Liver (tissue), 9 donors: ENCODE measurements around the gene ABT1. TPM values are rescaled to one million over a fixed set of nuclear protein-coding genes. Genes with fewer than 3 reads are reported as not detected.

Experiments used
- DNase-seq: peaks from one replicate; pipeline ENCODE4 v3.0.0-alpha.2; 2017; ENCODE audit warnings: low spot score
- H3K27ac ChIP-seq, 2 donors: one replicate each; pipeline ENCODE4 v1.7.0; 2013; ENCODE audit warnings: inconsistent platforms in 2 of 2, low read length in 2 of 2, control low read depth in 1 of 2, low read depth in 1 of 2, mild to moderate bottlenecking in 1 of 2
- H3K27me3 ChIP-seq, 4 donors: one replicate each; pipeline versions ENCODE4 v1.6.1 to v1.7.0; 2013; ENCODE audit warnings: low read length in 3 of 4, inconsistent platforms in 1 of 4, mild to moderate bottlenecking in 1 of 4, moderate library complexity in 1 of 4; ENCODE audit not compliant: control insufficient read depth in 4 of 4, insufficient read depth in 4 of 4
- H3K36me3 ChIP-seq, 4 donors: one replicate each; pipeline versions ENCODE4 v1.6.1 to v1.7.0; 2013; ENCODE audit warnings: low read length in 3 of 4, mild to moderate bottlenecking in 3 of 4, low read depth in 1 of 4, moderate library complexity in 1 of 4; ENCODE audit not compliant: control insufficient read depth in 4 of 4, insufficient read depth in 3 of 4
- H3K4me1 ChIP-seq, 4 donors: one replicate each; pipeline versions ENCODE4 v1.6.1 to v1.7.0; 2013; ENCODE audit warnings: low read length in 3 of 4, mild to moderate bottlenecking in 3 of 4, moderate library complexity in 1 of 4; ENCODE audit not compliant: control insufficient read depth in 4 of 4, insufficient read depth in 4 of 4
- H3K4me3 ChIP-seq, 3 donors: one replicate each; pipeline versions ENCODE4 v1.6.1 to v1.7.0; 2013; ENCODE audit warnings: low read length in 3 of 3, control low read depth in 1 of 3, low read depth in 1 of 3, mild to moderate bottlenecking in 1 of 3
- H3K9ac ChIP-seq, 2 donors: one replicate each; pipeline ENCODE4 v1.7.0; 2013; ENCODE audit warnings: low read length in 2 of 2, mild to moderate bottlenecking in 2 of 2, moderate library complexity in 2 of 2, control low read depth in 1 of 2, low read depth in 1 of 2
- H3K9me3 ChIP-seq, 4 donors: one replicate each; pipeline versions ENCODE4 v1.6.1 to v1.7.0; 2013; ENCODE audit warnings: low read length in 3 of 4; ENCODE audit not compliant: control insufficient read depth in 4 of 4
- EGR1 ChIP-seq, 2 donors: IDR thresholded peaks; 2 replicates each; pipeline ENCODE4 v1.6.1; 2016 to 2018; ENCODE audit warnings: antibody characterized with exemption in 2 of 2, low read depth in 2 of 2
- FOXA1 ChIP-seq: IDR thresholded peaks from 2 replicates; pipeline ENCODE4 v1.6.1; 2016; ENCODE audit warnings: antibody characterized with exemption
- FOXA2 ChIP-seq: IDR thresholded peaks from 2 replicates; pipeline ENCODE4 v1.6.1; 2016; ENCODE audit warnings: antibody characterized with exemption
- GABPA ChIP-seq, 2 donors: IDR thresholded peaks in 1 of 2; conservative IDR thresholded peaks in 1 of 2; 2 replicates each; pipeline ENCODE4 v1.6.1; 2016; ENCODE audit warnings: antibody characterized with exemption in 2 of 2, mild to moderate bottlenecking in 1 of 2, moderate library complexity in 1 of 2
- HNF4A ChIP-seq, 2 donors: conservative IDR thresholded peaks; 2 replicates each; pipeline ENCODE4 v1.6.1; 2016; ENCODE audit warnings: antibody characterized with exemption in 2 of 2, mild to moderate bottlenecking in 2 of 2
- HNF4G ChIP-seq: IDR thresholded peaks from 2 replicates; pipeline ENCODE4 v1.6.1; 2016; ENCODE audit warnings: antibody characterized with exemption
- JUND ChIP-seq, 2 donors: IDR thresholded peaks; 2 replicates each; pipeline ENCODE4 v1.6.1; 2016; ENCODE audit warnings: antibody characterized with exemption in 2 of 2
- NR2F2 ChIP-seq: IDR thresholded peaks from 2 replicates; pipeline ENCODE4 v1.6.1; 2016; ENCODE audit warnings: antibody characterized with exemption
- RAD21 ChIP-seq, 2 donors: IDR thresholded peaks; 2 replicates each; pipeline ENCODE4 v1.6.1; 2016; ENCODE audit warnings: antibody characterized with exemption in 2 of 2, mild to moderate bottlenecking in 2 of 2
- RXRA ChIP-seq, 2 donors: IDR thresholded peaks; 2 replicates each; pipeline ENCODE4 v1.6.1; 2017 to 2018; ENCODE audit warnings: antibody characterized with exemption in 2 of 2, mild to moderate bottlenecking in 1 of 2
- SP1 ChIP-seq: IDR thresholded peaks from 2 replicates; pipeline ENCODE4 v1.6.1; 2018; ENCODE audit warnings: antibody characterized with exemption, mild to moderate bottlenecking
- YY1 ChIP-seq: IDR thresholded peaks from 2 replicates; pipeline ENCODE4 v1.6.1; 2016; ENCODE audit warnings: antibody characterized with exemption, mild to moderate bottlenecking
- WGBS: extraction: QIAGEN DNeasy Blood & Tissue Kit; methylation state at CpG from one replicate; pipeline ENCODE4 v1.1.7; 2013; 5-methylcytosine and 5-hydroxymethylcytosine counted together
- polyA plus RNA-seq, 2 donors: library from polyadenylated mRNA; stranded (reverse) in 1 of 2; unstranded in 1 of 2; fragments of 200-250 nt in 1 of 2; fragments of >200 nt in 1 of 2; fragmentation: Nextera tagmentation in 1 of 2; extraction: Ambion mirVana in 1 of 2; gene quantifications; one replicate each; pipeline versions ENCODE4 v1.2.1 to v1.2.3, GENCODE V29; 2013 to 2015
- total RNA-seq, 2 donors: library from RNA; depleted of rRNA; stranded (reverse); fragments of >200 nt; gene quantifications; one replicate each; pipeline ENCODE4 v1.2.3, GENCODE V29; 2014
- TF ChIP-seq, protein P1 (sequence below): IDR thresholded peaks from 2 replicates; pipeline ENCODE4 v1.6.1; 2016; ENCODE audit warnings: antibody characterized with exemption
- TF ChIP-seq, protein P2 (sequence below): fragments of 150-350 bp; IDR thresholded peaks from 2 replicates; pipeline ENCODE4 v1.5.1; 2017; ENCODE audit warnings: improper control_type of control experiment, low read depth, low read length; ENCODE audit not compliant: missing input control
- TF ChIP-seq, protein P3 (sequence below): IDR thresholded peaks from 2 replicates; pipeline ENCODE4 v1.6.1; 2016; ENCODE audit warnings: antibody characterized with exemption
- TF ChIP-seq, protein P4 (sequence below): IDR thresholded peaks from 2 replicates; pipeline ENCODE4 v1.6.1; 2016; ENCODE audit warnings: antibody characterized with exemption, mild to moderate bottlenecking
- TF ChIP-seq, protein P5 (sequence below): IDR thresholded peaks from 2 replicates; pipeline ENCODE4 v1.6.1; 2016; ENCODE audit warnings: antibody characterized with exemption
- donor health status: healthy.
- donor health status: healthy.
- donor health status: healthy.
- donor health status: healthy.
- donor health status: healthy.

Gene ABT1
- total and polyA plus RNA-seq, 4 donors = 8.3 to 13.0 (median 10.0) TPM

DNA sequence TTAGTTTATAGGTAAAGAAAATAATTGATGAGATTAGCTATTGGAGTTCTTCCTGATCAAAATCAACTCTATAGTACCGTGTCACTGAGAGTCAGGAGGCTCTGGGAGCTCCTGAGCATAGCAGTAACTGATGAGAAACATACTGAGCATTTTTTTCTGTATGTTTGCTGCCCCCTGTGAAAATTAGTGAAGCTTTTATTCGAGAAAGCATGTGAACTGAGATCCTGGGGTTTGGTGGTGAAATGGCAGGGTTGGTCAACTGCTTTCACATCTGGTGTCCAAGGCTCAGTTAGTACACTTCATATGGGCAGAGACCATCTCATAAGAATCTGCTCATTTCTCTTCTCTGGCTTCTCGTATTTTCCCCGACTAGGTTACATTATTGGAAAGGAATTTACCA, 4.1 kb upstream of the ABT1 start:
- TF ChIP-seq, protein P1, sequence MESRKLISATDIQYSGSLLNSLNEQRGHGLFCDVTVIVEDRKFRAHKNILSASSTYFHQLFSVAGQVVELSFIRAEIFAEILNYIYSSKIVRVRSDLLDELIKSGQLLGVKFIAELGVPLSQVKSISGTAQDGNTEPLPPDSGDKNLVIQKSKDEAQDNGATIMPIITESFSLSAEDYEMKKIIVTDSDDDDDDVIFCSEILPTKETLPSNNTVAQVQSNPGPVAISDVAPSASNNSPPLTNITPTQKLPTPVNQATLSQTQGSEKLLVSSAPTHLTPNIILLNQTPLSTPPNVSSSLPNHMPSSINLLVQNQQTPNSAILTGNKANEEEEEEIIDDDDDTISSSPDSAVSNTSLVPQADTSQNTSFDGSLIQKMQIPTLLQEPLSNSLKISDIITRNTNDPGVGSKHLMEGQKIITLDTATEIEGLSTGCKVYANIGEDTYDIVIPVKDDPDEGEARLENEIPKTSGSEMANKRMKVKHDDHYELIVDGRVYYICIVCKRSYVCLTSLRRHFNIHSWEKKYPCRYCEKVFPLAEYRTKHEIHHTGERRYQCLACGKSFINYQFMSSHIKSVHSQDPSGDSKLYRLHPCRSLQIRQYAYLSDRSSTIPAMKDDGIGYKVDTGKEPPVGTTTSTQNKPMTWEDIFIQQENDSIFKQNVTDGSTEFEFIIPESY = no peak
- TF ChIP-seq, protein P2, sequence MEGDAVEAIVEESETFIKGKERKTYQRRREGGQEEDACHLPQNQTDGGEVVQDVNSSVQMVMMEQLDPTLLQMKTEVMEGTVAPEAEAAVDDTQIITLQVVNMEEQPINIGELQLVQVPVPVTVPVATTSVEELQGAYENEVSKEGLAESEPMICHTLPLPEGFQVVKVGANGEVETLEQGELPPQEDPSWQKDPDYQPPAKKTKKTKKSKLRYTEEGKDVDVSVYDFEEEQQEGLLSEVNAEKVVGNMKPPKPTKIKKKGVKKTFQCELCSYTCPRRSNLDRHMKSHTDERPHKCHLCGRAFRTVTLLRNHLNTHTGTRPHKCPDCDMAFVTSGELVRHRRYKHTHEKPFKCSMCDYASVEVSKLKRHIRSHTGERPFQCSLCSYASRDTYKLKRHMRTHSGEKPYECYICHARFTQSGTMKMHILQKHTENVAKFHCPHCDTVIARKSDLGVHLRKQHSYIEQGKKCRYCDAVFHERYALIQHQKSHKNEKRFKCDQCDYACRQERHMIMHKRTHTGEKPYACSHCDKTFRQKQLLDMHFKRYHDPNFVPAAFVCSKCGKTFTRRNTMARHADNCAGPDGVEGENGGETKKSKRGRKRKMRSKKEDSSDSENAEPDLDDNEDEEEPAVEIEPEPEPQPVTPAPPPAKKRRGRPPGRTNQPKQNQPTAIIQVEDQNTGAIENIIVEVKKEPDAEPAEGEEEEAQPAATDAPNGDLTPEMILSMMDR = no peak
- no peak for TF ChIP-seq HNF4G
- TF ChIP-seq SP1 = no peak
- TF ChIP-seq JUND (IDR thresholded peaks at IDR 0.05) = no peak
- TF ChIP-seq, protein P3, sequence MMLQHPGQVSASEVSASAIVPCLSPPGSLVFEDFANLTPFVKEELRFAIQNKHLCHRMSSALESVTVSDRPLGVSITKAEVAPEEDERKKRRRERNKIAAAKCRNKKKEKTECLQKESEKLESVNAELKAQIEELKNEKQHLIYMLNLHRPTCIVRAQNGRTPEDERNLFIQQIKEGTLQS = no peak
- TF ChIP-seq YY1 = no peak
- TF ChIP-seq FOXA2 = no peak
- TF ChIP-seq, protein P4, sequence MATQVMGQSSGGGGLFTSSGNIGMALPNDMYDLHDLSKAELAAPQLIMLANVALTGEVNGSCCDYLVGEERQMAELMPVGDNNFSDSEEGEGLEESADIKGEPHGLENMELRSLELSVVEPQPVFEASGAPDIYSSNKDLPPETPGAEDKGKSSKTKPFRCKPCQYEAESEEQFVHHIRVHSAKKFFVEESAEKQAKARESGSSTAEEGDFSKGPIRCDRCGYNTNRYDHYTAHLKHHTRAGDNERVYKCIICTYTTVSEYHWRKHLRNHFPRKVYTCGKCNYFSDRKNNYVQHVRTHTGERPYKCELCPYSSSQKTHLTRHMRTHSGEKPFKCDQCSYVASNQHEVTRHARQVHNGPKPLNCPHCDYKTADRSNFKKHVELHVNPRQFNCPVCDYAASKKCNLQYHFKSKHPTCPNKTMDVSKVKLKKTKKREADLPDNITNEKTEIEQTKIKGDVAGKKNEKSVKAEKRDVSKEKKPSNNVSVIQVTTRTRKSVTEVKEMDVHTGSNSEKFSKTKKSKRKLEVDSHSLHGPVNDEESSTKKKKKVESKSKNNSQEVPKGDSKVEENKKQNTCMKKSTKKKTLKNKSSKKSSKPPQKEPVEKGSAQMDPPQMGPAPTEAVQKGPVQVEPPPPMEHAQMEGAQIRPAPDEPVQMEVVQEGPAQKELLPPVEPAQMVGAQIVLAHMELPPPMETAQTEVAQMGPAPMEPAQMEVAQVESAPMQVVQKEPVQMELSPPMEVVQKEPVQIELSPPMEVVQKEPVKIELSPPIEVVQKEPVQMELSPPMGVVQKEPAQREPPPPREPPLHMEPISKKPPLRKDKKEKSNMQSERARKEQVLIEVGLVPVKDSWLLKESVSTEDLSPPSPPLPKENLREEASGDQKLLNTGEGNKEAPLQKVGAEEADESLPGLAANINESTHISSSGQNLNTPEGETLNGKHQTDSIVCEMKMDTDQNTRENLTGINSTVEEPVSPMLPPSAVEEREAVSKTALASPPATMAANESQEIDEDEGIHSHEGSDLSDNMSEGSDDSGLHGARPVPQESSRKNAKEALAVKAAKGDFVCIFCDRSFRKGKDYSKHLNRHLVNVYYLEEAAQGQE = no peak
- TF ChIP-seq, protein P5, sequence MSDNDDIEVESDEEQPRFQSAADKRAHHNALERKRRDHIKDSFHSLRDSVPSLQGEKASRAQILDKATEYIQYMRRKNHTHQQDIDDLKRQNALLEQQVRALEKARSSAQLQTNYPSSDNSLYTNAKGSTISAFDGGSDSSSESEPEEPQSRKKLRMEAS = no peak
- no peak for TF ChIP-seq EGR1 (IDR thresholded peaks at IDR 0.05; ENCODE audit: low read depth in 2 of 2)
- no peak for TF ChIP-seq RAD21 (IDR thresholded peaks at IDR 0.05)
- no peak for TF ChIP-seq RXRA (IDR thresholded peaks at IDR 0.05)
- TF ChIP-seq HNF4A (conservative IDR thresholded peaks at IDR 0.05) = no peak
- no peak for TF ChIP-seq NR2F2
- TF ChIP-seq GABPA (IDR thresholded peaks at IDR 0.05 in 1 of 2, conservative IDR thresholded peaks at IDR 0.05 in 1 of 2) = no peak
- TF ChIP-seq FOXA1 = no peak
- H3K27me3 ChIP-seq = peaks cover 0 to 10% (median 4%) of the 10 kb centered on the region in 4 donors

More for the DNA sequence above, 4.1 kb upstream of the ABT1 start:
- Histone ChIP-seq H3K4me3 (no peak overlapping the region), H3K9me3 (no peaks in the 10 kb centered on the region), H3K36me3 (no peaks in the 10 kb centered on the region), H3K9ac (no peak overlapping the region), H3K27ac (no peak overlapping the region), H3K4me1 (peaks cover 0 to 13% (median 8%) of the 10 kb centered on the region in 4 donors)
- no peak for DNase-seq
- 54% methylated on average over 4 of the region's 4 CpGs for WGBS
